SK-N-SH (cell line): Measurements from ENCODE around the gene SNCG.

Experiments used
- EP300 ChIP-seq, 2 experiments: IDR thresholded peaks; 2 replicates each; pipeline versions ENCODE4 v1.4.0 to v1.6.1; 2012; ENCODE audit warnings: borderline replicate concordance in 1 of 2, low read depth in 1 of 2, low read length in 1 of 2
- EZH2phosphoT487 ChIP-seq: fragments of 200-600 bp; sonication (generic); IDR thresholded peaks from 2 replicates; pipeline ENCODE4 v1.6.1; 2017; ENCODE audit warnings: low read depth, mixed run types, mild to moderate bottlenecking, antibody characterized with exemption, moderate library complexity, borderline replicate concordance
- JUND ChIP-seq: IDR thresholded peaks from 2 replicates; pipeline ENCODE4 v1.4.0; 2012
- POLR2AphosphoS5 ChIP-seq: IDR thresholded peaks from 2 replicates; pipeline ENCODE4 v1.6.1; 2012; ENCODE audit warnings: low read depth, low read length
- SIN3A ChIP-seq: IDR thresholded peaks from 2 replicates; pipeline ENCODE4 v1.6.1; 2012; ENCODE audit warnings: low read depth, mild to moderate bottlenecking, low read length, moderate library complexity, borderline replicate concordance
- TAF1 ChIP-seq: IDR thresholded peaks from 2 replicates; pipeline ENCODE4 v1.6.1; 2012; ENCODE audit warnings: low read depth, mild to moderate bottlenecking, low read length, moderate library complexity, borderline replicate concordance
- TCF12 ChIP-seq: IDR thresholded peaks from 2 replicates; pipeline ENCODE4 v1.4.0; 2012
- TEAD4 ChIP-seq: IDR thresholded peaks from 2 replicates; pipeline ENCODE4 v1.4.0; 2012; ENCODE audit warnings: mild to moderate bottlenecking, borderline replicate concordance; ENCODE audit not compliant: insufficient read depth
- TF ChIP-seq, protein P1 (sequence below): fragments of 200-600 bp; sonication (generic); IDR thresholded peaks from 2 replicates; pipeline ENCODE4 v1.6.1; 2017; ENCODE audit warnings: antibody characterized with exemption, mild to moderate bottlenecking, moderate library complexity
- TF ChIP-seq, protein P2 (sequence below): IDR thresholded peaks from 2 replicates; pipeline ENCODE4; 2012
- TF ChIP-seq, protein P3 (sequence below): fragments of 150-350 bp; IDR thresholded peaks from 2 replicates; pipeline ENCODE4 v1.6.1; 2017; ENCODE audit warnings: antibody characterized with exemption, low read length, low read depth, borderline replicate concordance

DNA sequence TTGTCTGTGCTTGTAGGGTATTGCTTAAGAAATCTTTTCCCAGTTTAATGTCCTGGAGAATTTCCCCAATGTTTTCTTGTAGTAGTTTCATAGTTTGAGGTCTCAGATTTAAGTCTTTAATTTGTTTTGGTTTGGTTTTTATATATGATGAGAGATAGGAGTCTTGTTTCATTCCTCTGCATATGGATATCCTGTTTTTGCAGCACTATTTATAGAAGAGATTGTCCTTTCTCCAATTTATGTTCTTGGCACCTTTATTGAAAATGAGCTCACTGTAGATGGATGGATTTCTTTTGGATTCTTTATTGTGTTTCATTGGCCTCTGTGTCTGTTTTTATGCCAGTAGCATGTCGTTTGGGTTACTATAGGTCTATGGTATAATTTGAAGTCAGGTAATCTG lies 30.1 kb downstream of the SNCG start:
- TF ChIP-seq, protein P1, sequence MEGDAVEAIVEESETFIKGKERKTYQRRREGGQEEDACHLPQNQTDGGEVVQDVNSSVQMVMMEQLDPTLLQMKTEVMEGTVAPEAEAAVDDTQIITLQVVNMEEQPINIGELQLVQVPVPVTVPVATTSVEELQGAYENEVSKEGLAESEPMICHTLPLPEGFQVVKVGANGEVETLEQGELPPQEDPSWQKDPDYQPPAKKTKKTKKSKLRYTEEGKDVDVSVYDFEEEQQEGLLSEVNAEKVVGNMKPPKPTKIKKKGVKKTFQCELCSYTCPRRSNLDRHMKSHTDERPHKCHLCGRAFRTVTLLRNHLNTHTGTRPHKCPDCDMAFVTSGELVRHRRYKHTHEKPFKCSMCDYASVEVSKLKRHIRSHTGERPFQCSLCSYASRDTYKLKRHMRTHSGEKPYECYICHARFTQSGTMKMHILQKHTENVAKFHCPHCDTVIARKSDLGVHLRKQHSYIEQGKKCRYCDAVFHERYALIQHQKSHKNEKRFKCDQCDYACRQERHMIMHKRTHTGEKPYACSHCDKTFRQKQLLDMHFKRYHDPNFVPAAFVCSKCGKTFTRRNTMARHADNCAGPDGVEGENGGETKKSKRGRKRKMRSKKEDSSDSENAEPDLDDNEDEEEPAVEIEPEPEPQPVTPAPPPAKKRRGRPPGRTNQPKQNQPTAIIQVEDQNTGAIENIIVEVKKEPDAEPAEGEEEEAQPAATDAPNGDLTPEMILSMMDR = no peak
- TF ChIP-seq, protein P2, sequence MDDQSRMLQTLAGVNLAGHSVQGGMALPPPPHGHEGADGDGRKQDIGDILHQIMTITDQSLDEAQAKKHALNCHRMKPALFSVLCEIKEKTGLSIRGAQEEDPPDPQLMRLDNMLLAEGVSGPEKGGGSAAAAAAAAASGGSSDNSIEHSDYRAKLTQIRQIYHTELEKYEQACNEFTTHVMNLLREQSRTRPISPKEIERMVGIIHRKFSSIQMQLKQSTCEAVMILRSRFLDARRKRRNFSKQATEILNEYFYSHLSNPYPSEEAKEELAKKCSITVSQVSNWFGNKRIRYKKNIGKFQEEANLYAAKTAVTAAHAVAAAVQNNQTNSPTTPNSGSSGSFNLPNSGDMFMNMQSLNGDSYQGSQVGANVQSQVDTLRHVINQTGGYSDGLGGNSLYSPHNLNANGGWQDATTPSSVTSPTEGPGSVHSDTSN = no peak
- TF ChIP-seq EZH2phosphoT487 (no peak), JUND (no peak), TAF1 (no peak), POLR2AphosphoS5 (no peak), SIN3A (no peak), EP300 (IDR thresholded peaks at IDR 0.05; ENCODE audit: borderline replicate concordance in 1 of 2, low read depth in 1 of 2, low read length in 1 of 2) (no peak), TCF12 (no peak), TEAD4 (no peak)
- TF ChIP-seq, protein P3, sequence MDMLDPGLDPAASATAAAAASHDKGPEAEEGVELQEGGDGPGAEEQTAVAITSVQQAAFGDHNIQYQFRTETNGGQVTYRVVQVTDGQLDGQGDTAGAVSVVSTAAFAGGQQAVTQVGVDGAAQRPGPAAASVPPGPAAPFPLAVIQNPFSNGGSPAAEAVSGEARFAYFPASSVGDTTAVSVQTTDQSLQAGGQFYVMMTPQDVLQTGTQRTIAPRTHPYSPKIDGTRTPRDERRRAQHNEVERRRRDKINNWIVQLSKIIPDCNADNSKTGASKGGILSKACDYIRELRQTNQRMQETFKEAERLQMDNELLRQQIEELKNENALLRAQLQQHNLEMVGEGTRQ = no peak
